IMR-90 (cell line): ENCODE results near the gene SMIM22. TPM values are rescaled to one million over a fixed set of nuclear protein-coding genes. Genes with fewer than 3 reads are reported as not detected.

ENCODE experiments used
- ATAC-seq: fragments of 200-7000 bp; cut with Tn5 transposase; 2 replicates; pipeline ENCODE4 v1.9.1; 2020; ENCODE audit warnings: low read depth, mild to moderate bottlenecking, moderate library complexity
- BruUV-seq: library from RNA; stranded (reverse); fragments of 400-500 nt; replicated peaks from 2 replicates; lab custom pipeline; 2021; lab: Mats Ljungman, UMichigan
- CTCF ChIA-PET: fragments of 300-600 bp; formaldehyde crosslinking; extraction: SDS; loops from one replicate; lab custom pipeline; 2021; ENCODE audit warnings: antibody characterized with exemption; lab: Yijun Ruan, JAX
- POLR2A ChIA-PET: fragments of 300-600 bp; sonication (Branson Sonifier 250); formaldehyde crosslinking; loops from one replicate; lab custom pipeline; 2022; ENCODE audit warnings: antibody characterized with exemption; ENCODE audit not compliant: unreplicated experiment; lab: Charles Lee
- DNase-seq: peaks from one replicate; pipeline ENCODE4 v3.0.0; 2013
- H2AFZ ChIP-seq: replicated peaks from 2 replicates; pipeline ENCODE3; 2013; ENCODE audit warnings: low read length, mild to moderate bottlenecking; ENCODE audit not compliant: poor library complexity
- H2AK5ac ChIP-seq: 2 replicates; pipeline ENCODE4 v1.6.1; 2013; ENCODE audit warnings: low read depth, low read length, inconsistent platforms
- H2AK9ac ChIP-seq: replicated peaks from 2 replicates; pipeline ENCODE3; 2013; ENCODE audit warnings: mild to moderate bottlenecking, low read depth, low read length, moderate library complexity; ENCODE audit not compliant: poor library complexity
- H2BK120ac ChIP-seq: 2 replicates; pipeline ENCODE4 v1.6.1; 2013; ENCODE audit warnings: low read depth, low read length, inconsistent platforms
- H2BK15ac ChIP-seq: 3 replicates; pipeline ENCODE4 v1.6.1; 2013; ENCODE audit warnings: low read depth, low read length, inconsistent platforms
- H2BK20ac ChIP-seq: 2 replicates; pipeline ENCODE4 v1.6.1; 2013; ENCODE audit warnings: low read depth, mild to moderate bottlenecking, inconsistent platforms, low read length, moderate library complexity
- H2BK5ac ChIP-seq: 2 replicates; pipeline ENCODE4 v1.6.1; 2013; ENCODE audit warnings: mild to moderate bottlenecking, low read depth, low read length, inconsistent platforms; ENCODE audit not compliant: poor library complexity, severe bottlenecking
- H3K14ac ChIP-seq: replicated peaks from 2 replicates; pipeline ENCODE4 v1.6.1; 2013; ENCODE audit warnings: low read depth, low read length, inconsistent platforms
- H3K18ac ChIP-seq: 2 replicates; pipeline ENCODE4 v1.6.1; 2013; ENCODE audit warnings: low read depth, low read length, control low read depth
- H3K23ac ChIP-seq: 2 replicates; pipeline ENCODE4 v1.6.1; 2013; ENCODE audit warnings: low read depth, low read length, inconsistent platforms
- H3K27ac ChIP-seq: 2 replicates; pipeline ENCODE4 v1.5.1; 2013; ENCODE audit warnings: mild to moderate bottlenecking, control low read depth, low read length; ENCODE audit not compliant: insufficient read depth
- H3K27me3 ChIP-seq: 2 replicates; pipeline ENCODE4 v1.6.1; 2013; ENCODE audit warnings: low read length; ENCODE audit not compliant: control insufficient read depth, insufficient read depth
- H3K36me3 ChIP-seq: 2 replicates; pipeline ENCODE4 v1.6.1; 2013; ENCODE audit warnings: low read length, mixed read lengths; ENCODE audit not compliant: control insufficient read depth, insufficient read depth
- H3K4ac ChIP-seq: 2 replicates; pipeline ENCODE4 v1.6.1; 2013; ENCODE audit warnings: low read depth, low read length, inconsistent platforms
- H3K4me1 ChIP-seq: 2 replicates; pipeline ENCODE4 v1.6.1; 2013; ENCODE audit warnings: low read length, mixed read lengths; ENCODE audit not compliant: control insufficient read depth, insufficient read depth
- H3K4me2 ChIP-seq: 2 replicates; pipeline ENCODE4 v1.6.1; 2013; ENCODE audit warnings: low read depth, mild to moderate bottlenecking, control low read depth, low read length, moderate library complexity
- H3K4me3 ChIP-seq: 2 replicates; pipeline ENCODE4 v1.5.1; 2013; ENCODE audit warnings: low read depth, mild to moderate bottlenecking, control low read depth, low read length, moderate library complexity; ENCODE audit not compliant: insufficient read depth
- H3K56ac ChIP-seq: 2 replicates; pipeline ENCODE4 v1.6.1; 2013; ENCODE audit warnings: low read length, inconsistent platforms; ENCODE audit not compliant: insufficient read depth; ENCODE audit errors: extremely low read depth
- H3K79me1 ChIP-seq, 2 experiments: 2 replicates each; pipeline ENCODE4 v1.6.1; 2013; ENCODE audit warnings: low read length in 2 of 2, inconsistent platforms in 1 of 2, low read depth in 1 of 2
- H3K9ac ChIP-seq: 2 replicates; pipeline ENCODE4 v1.6.1; 2013; ENCODE audit warnings: low read depth, low read length, control low read depth
- H3K9me1 ChIP-seq: 2 replicates; pipeline ENCODE4 v1.6.1; 2013; ENCODE audit warnings: low read length, inconsistent platforms; ENCODE audit not compliant: insufficient read depth
- H3K9me3 ChIP-seq: 2 replicates; pipeline ENCODE4 v1.6.1; 2013; ENCODE audit warnings: low read length; ENCODE audit not compliant: control insufficient read depth, insufficient read depth
- H4K20me1 ChIP-seq: 2 replicates; pipeline ENCODE4 v1.6.1; 2013; ENCODE audit warnings: low read length, inconsistent platforms; ENCODE audit not compliant: insufficient read depth
- H4K5ac ChIP-seq: 2 replicates; pipeline ENCODE4 v1.6.1; 2013; ENCODE audit warnings: mild to moderate bottlenecking, low read depth, low read length, control low read depth
- H4K8ac ChIP-seq, 2 experiments: 2 replicates each; pipeline ENCODE4 v1.6.1; 2013; ENCODE audit warnings: low read depth in 2 of 2, low read length in 2 of 2, control low read depth in 1 of 2, inconsistent platforms in 1 of 2
- H4K91ac ChIP-seq: 2 replicates; pipeline ENCODE4 v1.6.1; 2013; ENCODE audit warnings: low read depth, low read length, inconsistent platforms; ENCODE audit not compliant: insufficient read depth
- BHLHE40 ChIP-seq: fragments of 150-350 bp; IDR thresholded peaks from 2 replicates; pipeline ENCODE4 v1.6.1; 2016; ENCODE audit warnings: mild to moderate bottlenecking, low read depth, low read length
- CEBPB ChIP-seq: IDR thresholded peaks from 2 replicates; pipeline ENCODE4 v1.6.1; 2012; ENCODE audit warnings: low read depth, low read length, improper control_type of control experiment
- CHD1 ChIP-seq: IDR thresholded peaks from 2 replicates; pipeline ENCODE4 v1.6.1; 2012; ENCODE audit warnings: low read depth, low read length, improper control_type of control experiment
- MAFK ChIP-seq: IDR thresholded peaks from 2 replicates; pipeline ENCODE4 v1.6.1; 2012; ENCODE audit warnings: low read depth, low read length, improper control_type of control experiment
- MAZ ChIP-seq: IDR thresholded peaks from 2 replicates; pipeline ENCODE4 v1.6.1; 2012; ENCODE audit warnings: low read depth, mild to moderate bottlenecking, low read length, improper control_type of control experiment, moderate library complexity, borderline replicate concordance
- MXI1 ChIP-seq: IDR thresholded peaks from 2 replicates; pipeline ENCODE4 v1.6.1; 2012; ENCODE audit warnings: low read depth, mild to moderate bottlenecking, low read length, moderate library complexity, borderline replicate concordance
- POLR2A ChIP-seq: IDR thresholded peaks from 2 replicates; pipeline ENCODE4 v1.6.1; 2012; ENCODE audit warnings: mild to moderate bottlenecking, low read depth, low read length
- RAD21 ChIP-seq: IDR thresholded peaks from 2 replicates; pipeline ENCODE4 v1.6.1; 2012; ENCODE audit warnings: low read length, improper control_type of control experiment
- RCOR1 ChIP-seq: IDR thresholded peaks from 2 replicates; pipeline ENCODE4 v1.6.1; 2012; ENCODE audit warnings: mild to moderate bottlenecking, low read length, improper control_type of control experiment; ENCODE audit not compliant: insufficient replicate concordance
- RFX5 ChIP-seq: IDR thresholded peaks from 2 replicates; pipeline ENCODE4 v1.8.0; 2012; ENCODE audit warnings: low read depth, mild to moderate bottlenecking, low read length, moderate library complexity
- SMC3 ChIP-seq: fragments of 150-350 bp; IDR thresholded peaks from 2 replicates; pipeline ENCODE4 v1.6.1; 2016; ENCODE audit warnings: low read depth, mild to moderate bottlenecking, antibody characterized with exemption, low read length, moderate library complexity
- WGBS, 2 experiments: methylation state at CpG; one replicate each; pipeline versions ENCODE4 v1.1.5 to v1.1.7; 2013; ENCODE audit warnings: missing lambda C conversion rate in 2 of 2; ENCODE audit not compliant: insufficient read length in 1 of 2; ENCODE audit errors: extremely low coverage in 2 of 2; 5-methylcytosine and 5-hydroxymethylcytosine counted together
- dilution Hi-C: fragments of 300-500 bp; cut with HindIII; formaldehyde crosslinking; loops from one replicate; pipeline ENCODE4 v1.14.3; 2018; ENCODE audit warnings: low sequenced_read_pairs; ENCODE audit not compliant: unreplicated experiment
- in situ Hi-C: fragments of 300-500 bp; cut with MboI; formaldehyde crosslinking; loops from 3 replicates; pipeline ENCODE4 v1.14.3; 2019; ENCODE audit warnings: low sequenced_read_pairs, inconsistent platforms, mixed read lengths
- intact Hi-C: fragments of 100-400 bp; cut with micrococcal nuclease; formaldehyde crosslinking; loops from 2 replicates; pipeline ENCODE4 v1.10.0; 2022
- polyA plus RNA-seq, 3 experiments: library from polyadenylated mRNA; depleted of rRNA; stranded (reverse); fragments of >200 nt; gene quantifications; 2 replicates each; pipeline ENCODE4 v1.2.3, GENCODE V29; 2012; ENCODE audit warnings: low replicate concordance in 1 of 3
- total RNA-seq: library from RNA; depleted of rRNA; stranded (reverse); fragments of >200 nt; gene quantifications from 2 replicates; pipeline ENCODE4 v1.2.3, GENCODE V29; 2012
- TF ChIP-seq, protein P1 (sequence below): fragments of 150-350 bp; IDR thresholded peaks from 2 replicates; pipeline ENCODE4 v1.6.1; 2017; ENCODE audit warnings: mild to moderate bottlenecking, antibody characterized with exemption, low read length, low read depth
- TF ChIP-seq, protein P2 (sequence below): conservative IDR thresholded peaks from 2 replicates; pipeline ENCODE4 v1.5.1; 2012; ENCODE audit warnings: mild to moderate bottlenecking, low read depth, low read length, improper control_type of control experiment

The SMIM22 gene
- total and polyA plus RNA-seq, 2 of the 4 experiments (the other 2 are of a cell fraction): not detected

DNA sequence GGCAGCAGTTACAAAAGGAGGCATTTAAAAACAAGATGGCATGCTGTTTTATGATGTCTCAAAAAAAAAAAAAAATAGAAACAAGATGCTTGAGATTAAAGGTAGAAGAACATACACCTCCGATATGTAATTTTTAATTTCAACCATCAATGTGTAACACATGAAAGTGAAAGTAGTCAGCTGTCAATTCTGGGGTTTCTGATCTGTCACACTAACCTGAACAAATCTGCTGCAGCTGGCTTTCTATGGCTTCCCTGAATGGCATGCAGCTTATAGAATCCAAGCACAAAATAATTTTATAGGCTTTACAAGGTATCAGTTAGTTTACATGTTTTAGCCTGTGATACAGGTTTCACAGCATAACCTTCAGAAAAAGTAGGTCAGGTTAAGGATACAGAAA lies 38.4 kb downstream of the SMIM22 start:
- Histone ChIP-seq H3K79me1 (peaks cover 47 to 50% of the 10 kb centered on the region in 2 experiments), H3K23ac (no peak overlapping the region), H2BK15ac (no peak overlapping the region), H3K4ac (no peak overlapping the region), H3K14ac (no peak overlapping the region), H3K27ac (no peak overlapping the region), H2AK5ac (no peak overlapping the region), H3K56ac (no peak overlapping the region), H2BK120ac (no peak overlapping the region), H3K4me2 (no peak overlapping the region), H2BK5ac (no peak overlapping the region), H4K20me1 (peaks cover 19% of the 10 kb centered on the region; the same call in 1 of the 2 replicates), H3K36me3 (peaks cover 64% of the 10 kb centered on the region), H2AFZ (no peak overlapping the region), H4K8ac (no peak overlapping the region), H4K91ac (no peak overlapping the region), H3K4me1 (no peaks in the 10 kb centered on the region), H3K18ac (no peak overlapping the region), H3K9me3 (no peaks in the 10 kb centered on the region), H3K9ac (no peak overlapping the region), H2AK9ac (no peak overlapping the region), H3K27me3 (no peaks in the 10 kb centered on the region), H3K4me3 (no peak overlapping the region), H3K9me1 (no peaks in the 10 kb centered on the region), H2BK20ac (no peak overlapping the region), H4K5ac (no peak overlapping the region)
- in situ Hi-C loops (no loop called here), intact Hi-C loops (no loop called here), dilution Hi-C loops (no loop called here)
- no CpG with 5 or more reads among the region's 1 CpG for WGBS, 2 experiments
- TF ChIP-seq, protein P1, sequence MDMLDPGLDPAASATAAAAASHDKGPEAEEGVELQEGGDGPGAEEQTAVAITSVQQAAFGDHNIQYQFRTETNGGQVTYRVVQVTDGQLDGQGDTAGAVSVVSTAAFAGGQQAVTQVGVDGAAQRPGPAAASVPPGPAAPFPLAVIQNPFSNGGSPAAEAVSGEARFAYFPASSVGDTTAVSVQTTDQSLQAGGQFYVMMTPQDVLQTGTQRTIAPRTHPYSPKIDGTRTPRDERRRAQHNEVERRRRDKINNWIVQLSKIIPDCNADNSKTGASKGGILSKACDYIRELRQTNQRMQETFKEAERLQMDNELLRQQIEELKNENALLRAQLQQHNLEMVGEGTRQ: no peak
- no peak for TF ChIP-seq RCOR1
- no peak for TF ChIP-seq CHD1
- no peak for TF ChIP-seq RAD21
- no peak for TF ChIP-seq MAZ
- TF ChIP-seq BHLHE40: no peak
- no peak for TF ChIP-seq MXI1
- no peak for TF ChIP-seq POLR2A
- no peak for TF ChIP-seq MAFK
- no peak for TF ChIP-seq SMC3
- no peak for TF ChIP-seq RFX5
- TF ChIP-seq CEBPB: no peak
- TF ChIP-seq, protein P2, sequence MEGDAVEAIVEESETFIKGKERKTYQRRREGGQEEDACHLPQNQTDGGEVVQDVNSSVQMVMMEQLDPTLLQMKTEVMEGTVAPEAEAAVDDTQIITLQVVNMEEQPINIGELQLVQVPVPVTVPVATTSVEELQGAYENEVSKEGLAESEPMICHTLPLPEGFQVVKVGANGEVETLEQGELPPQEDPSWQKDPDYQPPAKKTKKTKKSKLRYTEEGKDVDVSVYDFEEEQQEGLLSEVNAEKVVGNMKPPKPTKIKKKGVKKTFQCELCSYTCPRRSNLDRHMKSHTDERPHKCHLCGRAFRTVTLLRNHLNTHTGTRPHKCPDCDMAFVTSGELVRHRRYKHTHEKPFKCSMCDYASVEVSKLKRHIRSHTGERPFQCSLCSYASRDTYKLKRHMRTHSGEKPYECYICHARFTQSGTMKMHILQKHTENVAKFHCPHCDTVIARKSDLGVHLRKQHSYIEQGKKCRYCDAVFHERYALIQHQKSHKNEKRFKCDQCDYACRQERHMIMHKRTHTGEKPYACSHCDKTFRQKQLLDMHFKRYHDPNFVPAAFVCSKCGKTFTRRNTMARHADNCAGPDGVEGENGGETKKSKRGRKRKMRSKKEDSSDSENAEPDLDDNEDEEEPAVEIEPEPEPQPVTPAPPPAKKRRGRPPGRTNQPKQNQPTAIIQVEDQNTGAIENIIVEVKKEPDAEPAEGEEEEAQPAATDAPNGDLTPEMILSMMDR: no peak
- no peak for DNase-seq
- no peak for ATAC-seq
- no TSS peak for BruUV-seq
- POLR2A ChIA-PET: no interaction called here
- CTCF ChIA-PET: interaction anchor here (0.6 kb wide), 1 partner anchor 65 kb away, joined by 4 read pairs; no protein-coding TSS in a partner anchor
